ENCODE data around the gene LDLRAD4. TPM values are rescaled to one million over a fixed set of nuclear protein-coding genes. Genes with fewer than 3 reads are reported as not detected.

LDLRAD4 gene
- total RNA-seq, 1 donor = under 0.01 TPM

DNA sequence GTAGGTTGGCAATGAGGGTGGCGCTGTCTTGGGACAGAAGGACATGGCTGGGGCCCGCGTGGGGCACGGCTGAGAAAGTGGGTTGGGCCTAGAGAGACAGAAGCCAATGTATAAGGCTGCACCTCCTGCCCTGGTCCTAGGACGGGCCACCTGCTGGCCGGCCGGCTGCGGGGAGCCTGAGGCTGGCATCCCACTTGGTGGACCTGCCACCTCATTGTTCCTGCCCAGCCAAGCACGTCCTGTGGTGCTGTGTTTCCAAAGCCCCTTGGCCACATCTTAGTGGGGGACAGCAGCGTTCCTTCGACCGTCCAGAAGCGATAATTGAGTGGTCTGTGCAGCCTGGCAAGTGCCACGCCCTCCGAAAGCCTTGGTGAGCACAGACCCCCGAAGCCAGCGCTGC, 223.9 kb downstream of the LDLRAD4 start:
- Histone ChIP-seq H3K36me3 (ENCODE audit: insufficient read depth, low read length) (no peaks in the 10 kb centered on the region), H3K4me1 (ENCODE audit: insufficient read depth, low read length) (peaks cover 4% of the 10 kb centered on the region), H2AFZ (ENCODE audit: low read length) (no peak overlapping the region), H3K79me2 (ENCODE audit: insufficient read depth, low read length) (no peaks in the 10 kb centered on the region), H3K4me3 (ENCODE audit: insufficient read depth, low read length) (no peak overlapping the region), H3K9me3 (ENCODE audit: low read depth, low read length) (no peaks in the 10 kb centered on the region), H4K20me1 (ENCODE audit: insufficient read depth, low read length) (no peaks in the 10 kb centered on the region), H3K27ac (ENCODE audit: low read depth, low read length) (no peak overlapping the region), H3K27me3 (ENCODE audit: insufficient read depth, low read length) (peaks cover 4% of the 10 kb centered on the region), H3K4me2 (ENCODE audit: insufficient read depth, low read length) (no peak overlapping the region)
- no peak for DNase-seq (ENCODE audit: insufficient read length, low spot score, missing footprints)
- TF ChIP-seq, protein P1, sequence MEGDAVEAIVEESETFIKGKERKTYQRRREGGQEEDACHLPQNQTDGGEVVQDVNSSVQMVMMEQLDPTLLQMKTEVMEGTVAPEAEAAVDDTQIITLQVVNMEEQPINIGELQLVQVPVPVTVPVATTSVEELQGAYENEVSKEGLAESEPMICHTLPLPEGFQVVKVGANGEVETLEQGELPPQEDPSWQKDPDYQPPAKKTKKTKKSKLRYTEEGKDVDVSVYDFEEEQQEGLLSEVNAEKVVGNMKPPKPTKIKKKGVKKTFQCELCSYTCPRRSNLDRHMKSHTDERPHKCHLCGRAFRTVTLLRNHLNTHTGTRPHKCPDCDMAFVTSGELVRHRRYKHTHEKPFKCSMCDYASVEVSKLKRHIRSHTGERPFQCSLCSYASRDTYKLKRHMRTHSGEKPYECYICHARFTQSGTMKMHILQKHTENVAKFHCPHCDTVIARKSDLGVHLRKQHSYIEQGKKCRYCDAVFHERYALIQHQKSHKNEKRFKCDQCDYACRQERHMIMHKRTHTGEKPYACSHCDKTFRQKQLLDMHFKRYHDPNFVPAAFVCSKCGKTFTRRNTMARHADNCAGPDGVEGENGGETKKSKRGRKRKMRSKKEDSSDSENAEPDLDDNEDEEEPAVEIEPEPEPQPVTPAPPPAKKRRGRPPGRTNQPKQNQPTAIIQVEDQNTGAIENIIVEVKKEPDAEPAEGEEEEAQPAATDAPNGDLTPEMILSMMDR (IDR thresholded peaks at IDR 0.05; ENCODE audit: extremely low read depth, low read depth, low read length) = no peak

DNA sequence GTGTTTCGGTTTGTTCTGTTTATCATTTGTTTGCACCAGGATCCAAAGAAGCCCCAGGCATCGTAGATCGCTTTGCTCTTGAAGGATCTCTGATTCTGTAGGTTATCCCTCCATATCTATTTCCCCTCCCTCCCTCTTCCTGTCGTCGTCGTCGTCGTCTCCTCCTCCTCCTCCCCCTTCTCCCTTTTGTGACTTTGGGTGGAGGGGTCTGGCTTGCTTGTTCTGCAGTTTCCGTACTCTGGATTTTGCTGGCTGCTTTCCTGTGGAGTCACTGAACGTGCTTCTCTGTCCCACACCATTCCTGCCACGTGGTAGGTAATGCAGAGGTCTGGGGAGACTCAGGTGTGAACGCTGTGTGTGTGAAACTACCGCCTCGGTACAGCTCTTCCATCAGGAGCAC, 225.0 kb downstream of the LDLRAD4 start:
- Histone ChIP-seq H4K20me1 (ENCODE audit: insufficient read depth, low read length) (no peaks in the 10 kb centered on the region), H3K36me3 (ENCODE audit: insufficient read depth, low read length) (no peaks in the 10 kb centered on the region), H3K4me2 (ENCODE audit: insufficient read depth, low read length) (no peak overlapping the region), H3K27me3 (ENCODE audit: insufficient read depth, low read length) (peaks cover 4% of the 10 kb centered on the region), H3K4me3 (ENCODE audit: insufficient read depth, low read length) (no peak overlapping the region), H3K27ac (ENCODE audit: low read depth, low read length) (no peak overlapping the region), H3K79me2 (ENCODE audit: insufficient read depth, low read length) (no peaks in the 10 kb centered on the region), H3K4me1 (ENCODE audit: insufficient read depth, low read length) (peaks cover 10% of the 10 kb centered on the region), H2AFZ (ENCODE audit: low read length) (no peak overlapping the region), H3K9me3 (ENCODE audit: low read depth, low read length) (no peaks in the 10 kb centered on the region)
- no peak for DNase-seq (ENCODE audit: insufficient read length, low spot score, missing footprints)
- TF ChIP-seq, protein P1 (IDR thresholded peaks at IDR 0.05; ENCODE audit: extremely low read depth, low read depth, low read length) = no peak

DNA sequence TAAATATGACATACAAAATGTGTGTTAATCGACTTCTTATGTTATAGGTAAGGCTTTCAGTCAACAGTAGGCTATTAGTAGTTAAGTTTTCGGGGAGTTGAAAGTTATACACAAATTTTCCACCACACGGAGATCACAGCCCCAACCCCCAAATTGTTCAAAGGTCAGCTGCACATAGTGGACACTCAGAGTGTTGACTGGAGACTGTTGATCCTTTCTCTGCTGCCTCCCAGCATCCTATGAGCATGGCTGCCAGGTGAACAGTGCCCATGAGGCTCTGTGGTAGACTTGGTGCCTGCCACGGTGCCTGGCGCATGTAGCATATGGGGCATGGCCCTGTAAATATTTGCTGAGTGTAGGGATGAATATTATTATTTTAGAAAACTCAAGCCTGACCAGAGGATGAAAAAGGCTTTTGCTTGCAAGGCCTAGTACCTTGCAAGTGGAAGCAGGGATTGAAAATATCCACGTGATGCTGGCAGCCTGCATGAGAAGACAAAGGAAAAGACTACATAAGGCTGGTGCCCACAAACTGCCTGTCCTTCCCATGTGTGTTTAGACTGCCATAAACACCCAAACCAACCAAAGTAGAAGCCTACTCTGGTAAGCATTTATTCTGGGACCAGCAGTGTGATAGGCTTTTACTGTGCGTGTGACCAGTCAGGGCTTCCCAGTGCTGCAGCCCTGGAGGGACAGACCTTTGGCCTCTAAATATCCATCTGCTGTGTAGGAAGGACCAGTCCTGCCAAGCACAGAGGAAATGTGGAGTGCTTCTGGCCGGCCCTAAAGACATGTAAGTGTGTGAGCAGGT, 226.1 kb downstream of the LDLRAD4 start:
- Histone ChIP-seq H4K20me1 (ENCODE audit: insufficient read depth, low read length) (no peaks in the 10 kb centered on the region), H3K79me2 (ENCODE audit: insufficient read depth, low read length) (no peaks in the 10 kb centered on the region), H3K27me3 (ENCODE audit: insufficient read depth, low read length) (peaks cover 4% of the 10 kb centered on the region), H3K4me3 (ENCODE audit: insufficient read depth, low read length) (no peak overlapping the region), H3K4me2 (ENCODE audit: insufficient read depth, low read length) (no peak overlapping the region), H3K36me3 (ENCODE audit: insufficient read depth, low read length) (no peaks in the 10 kb centered on the region), H3K4me1 (ENCODE audit: insufficient read depth, low read length) (peaks cover 10% of the 10 kb centered on the region), H3K27ac (ENCODE audit: low read depth, low read length) (no peak overlapping the region), H2AFZ (ENCODE audit: low read length) (no peak overlapping the region), H3K9me3 (ENCODE audit: low read depth, low read length) (no peaks in the 10 kb centered on the region)
- TF ChIP-seq, protein P1 (IDR thresholded peaks at IDR 0.05; ENCODE audit: extremely low read depth, low read depth, low read length) = no peak
- no peak for DNase-seq (ENCODE audit: insufficient read length, low spot score, missing footprints)

DNA sequence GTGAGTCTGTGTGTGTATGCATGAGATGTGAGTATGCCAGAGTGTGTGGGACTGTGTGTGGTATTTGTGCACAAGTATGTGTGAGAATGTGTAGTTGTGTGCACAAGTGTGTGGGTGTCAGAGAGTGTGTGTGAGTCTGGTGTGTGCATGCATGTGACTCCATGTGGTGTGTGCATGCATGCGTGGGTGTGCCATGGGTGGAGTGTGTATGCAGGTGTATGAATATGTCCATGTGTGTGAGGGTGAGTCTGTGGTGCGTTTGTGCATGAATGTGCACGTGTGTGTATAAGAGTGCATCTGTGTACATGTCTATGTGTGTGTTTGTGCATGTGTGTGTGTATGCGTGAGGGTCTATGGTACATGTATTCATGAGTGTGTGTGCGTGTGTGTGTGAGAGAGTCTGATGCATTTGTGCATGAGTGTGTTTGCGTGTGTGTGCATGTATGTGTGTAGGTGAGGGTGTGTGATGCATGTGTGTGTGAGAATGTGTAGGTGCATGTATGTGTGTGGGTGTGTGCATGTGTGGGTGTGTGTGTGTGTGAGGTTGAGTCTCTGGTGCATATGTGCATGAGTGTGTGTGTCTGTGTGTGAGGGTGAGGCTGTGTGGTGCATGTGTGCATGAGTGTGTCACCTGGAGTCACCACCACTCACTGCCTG, 226.8 kb downstream of the LDLRAD4 start:
- no peaks in the 10 kb centered on the region for H3K9me3 ChIP-seq (ENCODE audit: low read depth, low read length)
- TF ChIP-seq, protein P1 (IDR thresholded peaks at IDR 0.05; ENCODE audit: extremely low read depth, low read depth, low read length) = no peak
- H4K20me1 ChIP-seq (ENCODE audit: insufficient read depth, low read length) = no peaks in the 10 kb centered on the region
- no peaks in the 10 kb centered on the region for H3K79me2 ChIP-seq (ENCODE audit: insufficient read depth, low read length)
- H3K4me3 ChIP-seq (ENCODE audit: insufficient read depth, low read length) = no peak overlapping the region
- DNase-seq (ENCODE audit: insufficient read length, low spot score, missing footprints) = no peak
- H2AFZ ChIP-seq (ENCODE audit: low read length) = no peak overlapping the region
- no peak overlapping the region for H3K4me2 ChIP-seq (ENCODE audit: insufficient read depth, low read length)
- H3K36me3 ChIP-seq (ENCODE audit: insufficient read depth, low read length) = no peaks in the 10 kb centered on the region
- H3K4me1 ChIP-seq (ENCODE audit: insufficient read depth, low read length) = peaks cover 10% of the 10 kb centered on the region
- no peak overlapping the region for H3K27ac ChIP-seq (ENCODE audit: low read depth, low read length)
- H3K27me3 ChIP-seq (ENCODE audit: insufficient read depth, low read length) = peaks cover 4% of the 10 kb centered on the region
